GM12892 (cell line): ENCODE results near the gene RSPH3.

Source experiments
- POLR2A ChIP-seq: IDR thresholded peaks from 2 replicates; pipeline ENCODE4 v1.6.1; 2011; ENCODE audit warnings: low read depth, low read length, control low read depth
- POLR2AphosphoS5 ChIP-seq: IDR thresholded peaks from 2 replicates; pipeline ENCODE4 v1.6.1; 2011; ENCODE audit warnings: low read depth, low read length, control low read depth

GRCh38 chr6:158926414-158926813 lies 73.6 kb downstream of the RSPH3 start:
- TF ChIP-seq POLR2AphosphoS5 = no peak
- no peak for TF ChIP-seq POLR2A
